OCI-M2 (cell line): ENCODE data around the gene PRPF6.
A peak's percentile ranks its signal among the peaks of the same experiment; 100 is the strongest.
"Not testable (repeated sequence)": the region's sequence is repeated elsewhere in the genome, so short reads cannot be mapped to it uniquely, and the experiment has no call there.

Experiments used
- DNase-seq: peaks from one replicate; lab custom pipeline; 2025; ENCODE audit not compliant: unreplicated experiment; lab: John Stamatoyannopoulos, UW

PRPF6 gene

DNA sequence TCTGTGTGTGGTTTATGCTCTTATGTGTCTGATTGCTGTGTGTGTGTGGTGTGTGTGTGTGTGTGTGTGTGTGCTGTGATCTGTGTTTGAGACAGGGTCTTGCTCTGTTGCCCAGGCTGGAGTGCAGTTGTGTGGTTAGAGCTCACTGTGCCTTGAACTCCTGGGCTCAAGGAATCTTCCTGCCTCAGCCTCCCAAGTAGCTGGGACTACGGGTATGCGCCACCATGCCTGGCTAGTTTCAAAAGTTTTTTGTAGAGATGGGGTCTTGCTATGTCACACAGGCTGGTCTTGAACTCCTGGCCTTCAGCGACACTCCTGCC, 7.8 kb upstream of the PRPF6 start:
- DNase-seq = no peak

DNA sequence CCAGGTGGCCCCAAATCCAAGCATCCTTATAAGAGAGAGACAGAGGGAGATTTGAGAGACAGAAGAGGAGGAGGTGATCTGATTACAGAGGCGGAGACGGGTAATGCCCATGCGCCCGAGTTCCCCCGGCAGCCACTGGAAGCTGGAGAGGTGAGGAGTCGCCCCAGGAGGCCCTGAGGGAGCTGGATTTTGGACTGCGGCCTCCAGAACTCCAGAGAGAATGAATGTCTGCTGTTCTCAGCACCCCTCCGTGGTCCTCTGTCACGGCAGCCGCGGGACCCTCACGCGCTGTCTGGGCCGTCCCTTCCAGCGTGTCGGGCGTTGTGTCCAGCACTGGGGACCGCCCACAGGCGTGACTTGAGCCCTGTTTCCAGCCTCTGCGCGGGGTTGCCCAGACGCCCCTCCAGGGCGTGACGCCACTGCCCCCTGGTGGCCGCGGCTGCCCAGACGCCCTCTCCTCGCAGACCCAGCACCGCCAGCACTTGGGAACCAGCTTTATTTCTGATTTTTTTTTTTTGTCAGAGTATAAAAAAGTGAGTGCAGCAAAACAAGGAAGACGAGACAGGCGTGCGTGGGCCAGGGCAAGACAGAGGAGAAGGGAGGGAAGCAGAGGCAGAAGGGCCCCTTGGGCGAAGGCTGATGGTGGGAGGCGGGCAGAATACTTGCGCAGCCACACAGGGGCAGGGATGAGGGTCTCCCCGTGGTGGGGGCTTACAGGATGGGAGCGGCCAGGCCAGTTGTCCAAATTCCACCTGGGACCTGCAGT, 7.1 kb upstream of the PRPF6 start:
- DNase-seq = no peak

- DNase-seq = no peak
These were observed 6.3 kb upstream of the PRPF6 start for GRCh38 chr20:63974402-63975200.

- not testable (repeated sequence) for DNase-seq
These were observed 4.4 kb upstream of the PRPF6 start for GRCh38 chr20:63976511-63976910.

DNA sequence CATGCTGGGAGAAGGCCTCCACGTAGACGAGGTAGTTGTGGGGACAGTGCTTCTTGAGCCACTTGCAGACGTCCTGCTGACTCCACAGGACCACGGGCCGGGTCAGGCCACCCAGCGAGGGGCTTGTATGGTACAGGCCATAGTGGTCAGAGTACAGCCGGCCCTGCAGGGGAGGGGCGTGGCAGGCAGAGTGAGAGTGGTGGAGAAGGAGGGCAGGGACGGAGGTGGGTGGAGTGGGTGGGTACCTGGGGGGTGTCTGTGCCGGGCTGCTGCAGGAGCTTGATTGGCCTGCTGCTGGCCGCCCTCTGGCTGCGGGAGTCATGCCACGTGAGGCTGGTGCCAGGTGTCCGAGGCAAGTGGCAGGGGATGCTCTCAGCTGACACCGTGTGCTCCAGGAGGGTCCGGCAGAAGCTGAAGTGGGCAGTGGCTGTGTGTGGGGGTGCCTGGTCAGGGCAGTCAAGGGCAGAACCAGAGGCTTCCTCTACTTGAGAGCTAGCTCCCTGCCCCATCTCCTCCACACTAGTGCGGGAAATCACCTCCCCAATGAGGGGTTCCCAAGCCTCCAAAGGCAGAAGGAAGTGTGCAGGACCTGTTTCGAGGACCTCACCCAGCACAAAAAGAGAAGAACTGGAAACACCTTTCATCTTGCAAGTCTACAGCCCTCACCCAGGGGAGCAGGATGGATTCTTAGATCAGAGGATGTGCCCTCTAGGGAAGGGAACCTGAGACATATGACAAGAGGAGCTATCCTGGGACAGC, 3.8 kb upstream of the PRPF6 start:
- DNase-seq = no peak

GRCh38 chr20:63977739-63978276, 3.1 kb upstream of the PRPF6 start:
- DNase-seq = peak; percentile 59

DNA sequence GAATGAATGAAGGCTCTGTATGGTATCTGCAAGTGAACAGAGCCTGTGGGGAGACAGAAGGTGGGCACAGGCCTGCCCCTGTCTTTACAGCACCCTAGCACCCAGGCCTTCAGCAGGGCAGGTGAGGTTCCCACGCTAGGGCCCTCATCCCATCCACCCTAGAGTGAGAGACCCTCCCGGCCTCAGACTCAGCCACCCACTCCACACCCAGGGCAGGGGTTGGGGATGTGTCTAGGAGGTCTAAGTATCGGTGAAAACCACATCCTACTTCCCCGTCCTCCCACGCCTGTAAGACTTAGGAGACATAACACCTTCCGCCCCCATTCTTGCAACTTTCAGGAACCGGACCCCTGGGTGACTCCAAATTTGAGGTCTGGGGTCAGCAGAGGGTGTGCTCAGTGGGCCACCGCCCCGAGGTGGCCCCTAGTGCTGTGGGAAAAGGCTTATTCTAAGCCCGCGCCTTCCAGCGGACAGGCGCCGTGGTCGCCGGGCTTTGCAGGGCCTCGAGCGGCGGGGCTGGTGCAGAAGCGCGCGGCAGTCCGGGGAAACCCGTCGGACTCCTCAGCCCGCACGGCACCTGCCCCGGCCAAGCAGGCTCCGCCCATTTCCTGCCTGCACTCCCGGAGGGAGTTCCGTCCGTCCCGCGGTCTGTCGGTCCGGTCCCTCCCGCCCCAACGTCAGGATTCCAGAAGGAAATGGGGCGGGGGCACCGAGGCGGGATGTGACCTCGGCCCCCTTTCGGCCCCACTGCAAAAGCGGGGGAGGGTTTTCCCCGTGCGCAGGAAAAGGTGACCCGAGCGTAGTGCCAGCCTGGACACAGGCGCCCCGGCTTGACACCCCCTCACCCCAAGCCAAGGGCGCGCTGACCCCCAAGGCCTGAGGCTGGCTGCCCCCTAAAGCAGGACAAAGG, 2.4 kb upstream of the PRPF6 start:
- no peak for DNase-seq

- no peak for DNase-seq
These were observed 1.7 kb upstream of the PRPF6 start for GRCh38 chr20:63979229-63979556.

DNA sequence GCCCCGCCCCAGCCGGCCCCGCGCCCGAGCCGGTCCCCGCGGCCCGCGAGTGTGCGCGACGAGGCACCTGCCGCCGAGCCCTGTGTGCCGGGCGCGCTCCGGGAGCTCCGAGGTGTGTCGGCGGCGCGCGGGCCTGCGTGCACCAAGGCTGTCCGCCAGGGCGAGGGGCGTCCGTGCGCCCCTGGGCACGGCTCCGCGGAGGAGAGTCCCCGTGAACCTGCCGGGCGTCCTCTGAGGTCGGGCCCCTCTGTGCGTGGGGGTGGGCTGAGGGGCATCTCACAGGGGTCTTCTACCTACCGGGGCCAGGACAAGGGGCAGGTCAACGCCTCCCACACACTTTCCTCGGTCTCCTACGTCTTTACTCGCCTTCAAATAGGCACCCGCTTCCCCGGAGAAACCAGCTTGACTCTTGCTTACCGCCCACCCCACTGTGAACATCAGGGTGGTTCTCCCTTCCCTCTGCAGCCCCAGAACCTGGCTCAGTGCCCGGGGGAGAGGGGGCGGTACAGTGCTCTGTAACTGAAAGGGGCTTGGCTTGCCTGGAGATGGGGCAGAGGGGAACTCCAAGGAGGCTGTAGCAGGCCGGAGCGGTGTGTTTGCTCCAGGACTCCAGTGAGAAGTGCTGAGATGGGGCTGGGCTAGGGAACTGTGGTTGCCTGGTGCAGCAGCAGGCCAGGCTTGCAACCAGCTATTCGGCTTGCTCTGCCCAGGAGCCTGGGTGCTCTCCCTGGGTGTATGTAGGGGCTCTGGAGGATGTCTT, 1.2 kb upstream of the PRPF6 start, which contains the start of gene SAMD10:
Gene SAMD10 (minus strand): TSS at position 86 of the 760 bp plus-strand sequence. CDS start 175 bp downstream, outside the sequence.
- no peak for DNase-seq

DNA sequence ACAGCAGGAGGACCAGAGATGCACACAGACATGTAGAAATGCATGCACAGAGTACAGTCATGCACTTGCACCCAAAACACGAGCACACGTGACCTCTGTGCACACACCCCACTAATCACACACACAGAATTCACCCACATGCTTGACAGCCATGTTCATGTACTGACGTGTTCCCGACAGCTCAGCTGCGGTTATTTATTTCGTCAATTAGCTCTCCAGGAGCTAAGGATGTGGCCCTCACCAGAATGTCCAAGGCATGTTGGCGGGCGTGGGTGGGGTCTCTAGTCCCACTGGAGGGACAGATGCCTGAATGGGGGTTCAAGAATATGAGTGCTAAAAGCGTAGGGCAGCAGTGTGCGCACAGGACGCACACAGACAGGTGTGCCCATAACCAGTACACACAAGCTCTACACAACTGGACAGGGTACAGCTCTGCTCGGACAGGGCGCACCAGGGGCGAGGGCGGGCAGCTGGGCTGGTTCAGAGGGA, 571 bp upstream of the PRPF6 start:
- DNase-seq = no peak

DNA sequence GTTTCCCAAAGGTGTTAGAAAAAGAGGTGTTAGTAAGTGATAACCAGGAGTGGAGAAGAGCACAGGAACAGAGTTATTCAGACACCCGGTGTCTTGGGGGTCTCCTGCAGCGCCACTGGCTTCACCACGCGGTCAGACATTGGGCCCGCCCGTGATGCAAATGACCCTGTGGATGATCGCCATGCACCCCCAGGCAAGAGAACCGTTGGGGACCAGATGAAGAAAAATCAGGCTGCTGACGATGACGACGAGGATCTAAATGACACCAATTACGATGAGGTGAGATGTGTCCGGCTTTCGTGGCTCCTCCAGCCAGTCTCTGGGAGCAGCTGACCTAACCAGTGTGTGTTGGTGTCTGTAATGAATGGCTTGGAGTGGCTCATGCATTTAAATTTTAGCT, 2.0 kb downstream of the PRPF6 start:
- no peak for DNase-seq

- no peak for DNase-seq
These were observed 20.0 kb downstream of the PRPF6 start for GRCh38 chr20:64000906-64001305.

GRCh38 chr20:64001607-64002011, 20.7 kb downstream of the PRPF6 start:
- no peak for DNase-seq

DNA sequence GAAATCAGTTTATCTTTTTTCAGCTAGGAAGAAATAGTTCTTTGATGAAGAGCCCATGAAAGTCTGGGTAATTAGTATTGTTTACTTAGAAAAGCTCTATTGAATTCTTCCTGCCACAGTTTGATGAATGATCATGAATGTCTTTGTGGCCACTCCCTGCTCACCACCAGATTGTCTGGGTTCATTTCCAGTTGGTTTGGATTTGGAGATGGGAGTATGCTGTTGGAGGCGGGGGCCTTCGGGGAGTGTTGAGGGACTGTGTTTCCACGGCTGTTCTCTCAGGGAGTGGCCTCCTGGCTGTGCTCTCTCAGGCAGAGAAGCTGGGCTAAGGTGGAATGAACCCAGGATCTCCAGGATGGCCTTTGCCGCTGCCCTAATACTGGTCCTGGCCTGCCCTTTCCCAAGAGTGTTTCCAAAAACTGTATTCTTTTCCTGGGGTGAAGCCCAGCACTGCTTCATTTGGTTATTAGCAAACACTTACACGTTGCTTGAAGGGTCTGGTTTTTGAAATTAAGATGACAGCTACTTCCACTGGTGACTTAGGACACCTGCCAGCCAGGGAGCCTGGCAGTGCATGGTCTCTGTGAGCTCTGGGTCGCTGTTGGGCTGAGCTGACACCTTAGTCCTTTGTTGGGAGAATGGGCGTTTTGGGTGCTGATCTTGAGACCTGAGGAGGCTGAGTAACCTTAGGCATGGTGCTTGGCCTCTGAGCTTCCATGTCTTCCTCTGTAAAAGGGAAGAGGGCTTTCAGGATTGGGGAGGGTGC, 23.2 kb downstream of the PRPF6 start:
- no peak for DNase-seq

DNA sequence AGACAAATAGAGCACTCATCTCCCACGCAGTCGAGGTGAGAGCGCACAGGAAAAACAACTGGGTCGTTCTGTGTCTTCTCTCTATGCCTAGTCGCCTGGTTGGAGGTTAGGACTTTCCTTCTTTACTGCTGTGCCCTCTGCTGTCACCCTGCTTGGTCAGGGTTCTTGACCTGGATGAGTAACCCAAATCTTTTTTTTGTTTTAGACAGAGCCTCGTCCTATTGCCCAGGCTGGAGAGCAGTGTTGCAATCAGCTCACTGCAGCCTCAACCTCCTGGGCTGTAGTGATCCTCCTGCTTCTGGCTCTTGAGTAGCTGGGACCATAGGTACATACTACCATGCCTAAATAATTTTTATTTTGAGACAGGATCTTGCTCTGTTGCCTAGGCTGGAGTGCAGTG, 24.5 kb downstream of the PRPF6 start:
- DNase-seq = no peak

- DNase-seq = no peak
These were observed 25.6 kb downstream of the PRPF6 start for GRCh38 chr20:64006490-64006889.

GRCh38 chr20:64006902-64007301, 26.0 kb downstream of the PRPF6 start:
- DNase-seq = no peak

GRCh38 chr20:64009811-64010387, 29.0 kb downstream of the PRPF6 start:
- DNase-seq = no peak
